PC-3 (cell line): ENCODE results near the gene PLPPR3. TPM values are rescaled to one million over a fixed set of nuclear protein-coding genes. Genes with fewer than 3 reads are reported as not detected.

ENCODE experiments used
- ATAC-seq: fragments of 200-7000 bp; cut with Tn5 transposase; 2 replicates; pipeline ENCODE4 v1.9.1; 2020; ENCODE audit warnings: mild to moderate bottlenecking, moderate library complexity
- BruUV-seq: library from RNA; stranded (reverse); fragments of 400-500 nt; replicated peaks from 2 replicates; lab custom pipeline; 2021; lab: Mats Ljungman, UMichigan
- CTCF ChIA-PET: fragments of 300-600 bp; sonication (Branson Sonifier 250); formaldehyde crosslinking; loops from one replicate; lab custom pipeline; 2022; ENCODE audit warnings: antibody characterized with exemption; lab: Charles Lee
- POLR2A ChIA-PET: fragments of 300-600 bp; sonication (Branson Sonifier 250); formaldehyde crosslinking; loops from one replicate; lab custom pipeline; 2022; ENCODE audit warnings: antibody characterized with exemption; ENCODE audit not compliant: unreplicated experiment; lab: Charles Lee
- DNase-seq: peaks from one replicate; pipeline ENCODE4 v3.0.0-alpha.2; 2015
- H2AFZ ChIP-seq: fragments of 300-600 bp; sonication (generic); 2 replicates; pipeline ENCODE4 v1.6.0; 2016; ENCODE audit warnings: antibody characterized with exemption, low read length
- H3F3A ChIP-seq: fragments of 300-600 bp; sonication (generic); one replicate; pipeline ENCODE4 v1.6.0; 2017; ENCODE audit warnings: antibody characterized with exemption, low read length, control low read depth, mild to moderate bottlenecking; ENCODE audit not compliant: unreplicated experiment
- H3K27ac ChIP-seq: fragments of 300-600 bp; sonication (generic); 2 replicates; pipeline ENCODE4 v1.5.1; 2016; ENCODE audit warnings: mild to moderate bottlenecking, low read length
- H3K27me3 ChIP-seq: fragments of 300-600 bp; sonication (generic); 2 replicates; pipeline ENCODE4 v1.6.1; 2016; ENCODE audit warnings: low read length, mixed read lengths
- H3K36me3 ChIP-seq: fragments of 300-600 bp; sonication (generic); 2 replicates; pipeline ENCODE4 v1.6.1; 2016; ENCODE audit warnings: low read depth, mixed run types, low read length, mixed read lengths
- H3K4me1 ChIP-seq: fragments of 300-600 bp; sonication (generic); 2 replicates; pipeline ENCODE4 v1.5.1; 2016; ENCODE audit warnings: low read length; ENCODE audit not compliant: insufficient read depth
- H3K4me2 ChIP-seq: fragments of 300-600 bp; sonication (generic); 2 replicates; pipeline ENCODE4 v1.6.0; 2016; ENCODE audit warnings: low read length
- H3K4me3 ChIP-seq: fragments of 300-600 bp; sonication (generic); 2 replicates; pipeline ENCODE4 v1.5.1; 2016; ENCODE audit warnings: mild to moderate bottlenecking, low read length, mixed read lengths
- H3K79me2 ChIP-seq: fragments of 300-600 bp; sonication (generic); 2 replicates; pipeline ENCODE4 v1.6.1; 2017; ENCODE audit warnings: low read length, mixed read lengths
- H3K9ac ChIP-seq: fragments of 300-600 bp; sonication (generic); 2 replicates; pipeline ENCODE4 v1.6.0; 2016; ENCODE audit warnings: mild to moderate bottlenecking, low read length
- H3K9me2 ChIP-seq: fragments of 300-600 bp; sonication (generic); replicated peaks from 2 replicates; pipeline ENCODE4 v1.6.1; 2016; ENCODE audit warnings: mixed run types, low read length, mixed read lengths
- H3K9me3 ChIP-seq: fragments of 300-600 bp; sonication (generic); 2 replicates; pipeline ENCODE4 v1.6.1; 2016; ENCODE audit warnings: low read length, mixed read lengths
- H4K20me1 ChIP-seq: fragments of 300-600 bp; sonication (generic); 2 replicates; pipeline ENCODE4 v1.6.1; 2016; ENCODE audit warnings: low read length, mixed read lengths
- CTCF ChIP-seq: fragments of 300-600 bp; sonication (generic); conservative IDR thresholded peaks from 2 replicates; pipeline ENCODE4 v1.5.1; 2017; ENCODE audit warnings: antibody characterized with exemption, low read depth, mild to moderate bottlenecking, low read length
- EZH2 ChIP-seq: fragments of 300-600 bp; sonication (generic); IDR thresholded peaks from one replicate; pipeline ENCODE4 v1.6.1; 2017; ENCODE audit warnings: antibody characterized with exemption, mild to moderate bottlenecking, low read length; ENCODE audit not compliant: unreplicated experiment
- EZH2phosphoT487 ChIP-seq: fragments of 300-600 bp; sonication (generic); IDR thresholded peaks from 2 replicates; pipeline ENCODE4 v1.6.1; 2018; ENCODE audit warnings: mild to moderate bottlenecking, antibody characterized with exemption, low read length, borderline replicate concordance
- intact Hi-C: fragments of 100-400 bp; cut with micrococcal nuclease; formaldehyde crosslinking; loops from 2 replicates; pipeline ENCODE4 v1.9.0; 2023
- total RNA-seq: library from RNA; depleted of rRNA; stranded (reverse); fragments of >200 nt; gene quantifications from 2 replicates; pipeline ENCODE4 v1.2.3, GENCODE V29; 2014

PLPPR3 gene
- total RNA-seq, 1 experiment from 2014 or later = not detected

- Histone ChIP-seq H4K20me1 (no peaks in the 10 kb centered on the region), H3K36me3 (no peaks in the 10 kb centered on the region), H3F3A (no peaks in the 10 kb centered on the region), H3K9ac (no peak overlapping the region), H3K4me2 (no peak overlapping the region), H3K4me1 (no peaks in the 10 kb centered on the region), H3K27me3 (peaks cover 23% of the 10 kb centered on the region), H3K27ac (no peak overlapping the region), H3K9me2 (no peaks in the 10 kb centered on the region), H2AFZ (no peak overlapping the region), H3K79me2 (no peaks in the 10 kb centered on the region), H3K9me3 (no peaks in the 10 kb centered on the region), H3K4me3 (no peak overlapping the region)
- intact Hi-C loops = no loop called here
- BruUV-seq = no TSS peak
- TF ChIP-seq EZH2phosphoT487 (no peak), EZH2 (no peak), CTCF (no peak)
- POLR2A ChIA-PET = interaction anchor here (0.7 kb wide), 1 partner anchor 173 kb away, joined by 3 read pairs; the partner anchor contains the start of gene RNU6-2
- CTCF ChIA-PET = interaction anchor here (0.6 kb wide), 1 partner anchor 154 kb away, joined by 3 read pairs; no protein-coding TSS in a partner anchor
- DNase-seq (no peak), ATAC-seq (no peak)
Measured at GRCh38 chr19:848386-848921, 26.7 kb upstream of the PLPPR3 start.

GRCh38 chr19:845707-846521 lies 24.2 kb upstream of the PLPPR3 start:
- no peaks in the 10 kb centered on the region for H3K79me2 ChIP-seq
- no peak for TF ChIP-seq EZH2phosphoT487
- no peak for TF ChIP-seq EZH2
- TF ChIP-seq CTCF = no peak
- peaks cover 4% of the 10 kb centered on the region; the same call in 1 of the 2 replicates for H3K4me1 ChIP-seq
- H3K4me2 ChIP-seq = no peak overlapping the region
- CTCF ChIA-PET = no interaction called here
- no TSS peak for BruUV-seq
- intact Hi-C loops = no loop called here
- no peaks in the 10 kb centered on the region for H4K20me1 ChIP-seq
- H3F3A ChIP-seq = no peaks in the 10 kb centered on the region
- no peak for ATAC-seq
- H3K27ac ChIP-seq = no peak overlapping the region
- H3K9me2 ChIP-seq = no peaks in the 10 kb centered on the region
- no peak overlapping the region for H3K4me3 ChIP-seq
- peaks cover 23% of the 10 kb centered on the region for H3K27me3 ChIP-seq
- no peaks in the 10 kb centered on the region for H3K9me3 ChIP-seq
- H3K36me3 ChIP-seq = no peaks in the 10 kb centered on the region
- H3K9ac ChIP-seq = no peak overlapping the region
- H2AFZ ChIP-seq = no peak overlapping the region
- POLR2A ChIA-PET = no interaction called here
- no peak for DNase-seq
